K562 (cell line): ENCODE results near the gene GRIK1. TPM values are rescaled to one million over a fixed set of nuclear protein-coding genes. Genes with fewer than 3 reads are reported as not detected.

Experiments
- ATAC-seq: fragments of 200-7000 bp; cut with Tn5 transposase; 3 replicates; pipeline ENCODE4 v1.9.1; 2020; ENCODE audit warnings: moderate library complexity
- BruUV-seq: library from RNA; stranded (reverse); fragments of 400-500 nt; replicated peaks from 2 replicates; lab custom pipeline; 2021; lab: Mats Ljungman, UMichigan
- CTCF ChIA-PET: fragments of 300-600 bp; formaldehyde crosslinking; extraction: SDS; loops from one replicate; lab custom pipeline; 2021; ENCODE audit warnings: low intra/inter-chr PET ratio; lab: Yijun Ruan, JAX
- POLR2A ChIA-PET: fragments of 300-600, 350-650 bp; sonication (Branson Sonifier 250); formaldehyde crosslinking; extraction: SDS; loops from one replicate; lab custom pipeline; 2021; ENCODE audit warnings: antibody characterized with exemption, inconsistent platforms; lab: Yijun Ruan, JAX
- DNase-seq, 4 experiments: peaks; one replicate each; pipeline versions ENCODE4 v3.0.0 to v3.0.0-alpha.2; 2011 to 2018; ENCODE audit warnings: low spot score in 3 of 4, mixed read lengths in 3 of 4; ENCODE audit errors: extremely low read depth in 1 of 4
- FAIRE-seq: peaks from 2 replicates; lab custom pipeline; 2011; peaks lifted over from hg19 to GRCh38; lab: Jason Lieb, UNC
- H2AFZ ChIP-seq: 2 replicates; pipeline ENCODE4 v1.6.0; 2011; ENCODE audit warnings: low read depth, low read length, control low read depth, inconsistent platforms
- H3K27ac ChIP-seq: fragments of 200-600 bp; 3 replicates; pipeline ENCODE4 v1.8.0; 2011; ENCODE audit warnings: low read depth, mild to moderate bottlenecking, control low read depth, inconsistent platforms, low read length, moderate library complexity, mixed read lengths; ENCODE audit errors: extremely low read depth
- H3K27me3 ChIP-seq, 2 experiments: fragments of 300-600 bp in 1 of 2; 2 replicates in 1 of 2; 3 replicates in 1 of 2; pipeline versions ENCODE4 v1.6.0 to v1.8.0; 2011; ENCODE audit warnings: inconsistent platforms in 2 of 2, low read length in 2 of 2, mild to moderate bottlenecking in 1 of 2, mixed read lengths in 1 of 2, moderate library complexity in 1 of 2; ENCODE audit not compliant: control insufficient read depth in 2 of 2, insufficient read depth in 2 of 2
- H3K36me3 ChIP-seq: fragments of 300-600 bp; 3 replicates; pipeline ENCODE4 v1.8.0; 2011; ENCODE audit warnings: mild to moderate bottlenecking, low read length, inconsistent platforms; ENCODE audit not compliant: control insufficient read depth, insufficient read depth
- H3K4me1 ChIP-seq, 2 experiments: fragments of 200-600 bp in 1 of 2; replicated peaks in 1 of 2; 2 replicates in 1 of 2; 3 replicates in 1 of 2; pipeline versions ENCODE4 v1.5.1 to v1.8.0; 2011; ENCODE audit warnings: inconsistent platforms in 2 of 2, low read length in 2 of 2, mild to moderate bottlenecking in 1 of 2, mixed read lengths in 1 of 2, moderate library complexity in 1 of 2; ENCODE audit not compliant: control insufficient read depth in 2 of 2, insufficient read depth in 2 of 2
- H3K4me2 ChIP-seq: 2 replicates; pipeline ENCODE4 v1.6.1; 2011; ENCODE audit warnings: low read length, control low read depth, inconsistent platforms, mixed read lengths; ENCODE audit not compliant: insufficient read depth
- H3K4me3 ChIP-seq: fragments of 200-600 bp; sonication (generic), shearing (Covaris generic); 2 replicates; pipeline ENCODE4 v1.5.1; 2016; ENCODE audit warnings: control low read depth, inconsistent platforms
- H3K79me2 ChIP-seq: fragments of 200-600 bp; 3 replicates; pipeline ENCODE4 v1.8.0; 2011; ENCODE audit warnings: low read length, inconsistent platforms; ENCODE audit not compliant: control insufficient read depth, insufficient read depth
- H3K9ac ChIP-seq, 2 experiments: 2 replicates each; pipeline versions ENCODE4 v1.6.0 to v1.6.1; 2011; ENCODE audit warnings: low read depth in 2 of 2, low read length in 2 of 2, control low read depth in 1 of 2, inconsistent platforms in 1 of 2, mild to moderate bottlenecking in 1 of 2, mixed read lengths in 1 of 2; ENCODE audit not compliant: insufficient read depth in 1 of 2
- H3K9me1 ChIP-seq: one replicate; pipeline ENCODE4 v1.6.0; 2011; ENCODE audit warnings: inconsistent platforms, mild to moderate bottlenecking, low read length, moderate library complexity; ENCODE audit not compliant: control insufficient read depth, insufficient read depth
- H3K9me3 ChIP-seq: replicated peaks from 2 replicates; pipeline ENCODE4 v1.5.1; 2011; ENCODE audit warnings: low read depth, low read length, inconsistent platforms; ENCODE audit not compliant: control insufficient read depth, insufficient read depth
- H4K20me1 ChIP-seq: replicated peaks from 2 replicates; pipeline ENCODE4 v1.6.1; 2011; ENCODE audit warnings: low read length, inconsistent platforms, mixed read lengths; ENCODE audit not compliant: control insufficient read depth, insufficient read depth
- CBFA2T3 ChIP-seq: fragments of 450-650 bp; IDR thresholded peaks from 2 replicates; pipeline ENCODE4 v1.6.1; 2017
- MTA1 ChIP-seq: fragments of 450-650 bp; IDR thresholded peaks from 2 replicates; pipeline ENCODE4 v1.6.1; 2017; ENCODE audit warnings: borderline replicate concordance
- NCOR1 ChIP-seq: fragments of 450-650 bp; IDR thresholded peaks from 2 replicates; pipeline ENCODE4 v1.6.1; 2016; ENCODE audit warnings: mild to moderate bottlenecking, moderate library complexity
- STAT5A ChIP-seq: IDR thresholded peaks from 2 replicates; pipeline ENCODE4 v1.6.1; 2012; ENCODE audit warnings: low read length, inconsistent platforms, borderline replicate concordance
- TCF3 ChIP-seq: sonication (generic); formaldehyde crosslinking; IDR thresholded peaks from 2 replicates; pipeline ENCODE4 v1.4.0; 2020; ENCODE audit warnings: mild to moderate bottlenecking, missing genetic modification reagents
- ZNF384 ChIP-seq: IDR thresholded peaks from 2 replicates; pipeline ENCODE4 v1.6.1; 2012; ENCODE audit warnings: low read depth, low read length, improper control_type of control experiment
- ZNF780A ChIP-seq: fragments of 250-450 bp; sonication (Bioruptor Pico); IDR thresholded peaks from 2 replicates; pipeline ENCODE4 v1.5.0; 2021; ENCODE audit warnings: mild to moderate bottlenecking
- WGBS: fragments of 100-300 bp; shearing (Covaris generic); methylation state at CpG from one replicate; pipeline ENCODE4 v1.1.6; 2016; ENCODE audit warnings: low coverage, mixed read lengths; ENCODE audit not compliant: insufficient coverage; ENCODE audit errors: missing lambda C conversion rate; 5-methylcytosine and 5-hydroxymethylcytosine counted together
- in situ Hi-C: fragments of 300-500 bp; cut with MboI; formaldehyde crosslinking; loops from 4 replicates; pipeline ENCODE4 v1.15.0; 2018; ENCODE audit warnings: inconsistent platforms, mixed read lengths
- intact Hi-C: fragments of 100-400 bp; cut with micrococcal nuclease; formaldehyde crosslinking; loops from 2 replicates; pipeline ENCODE4 v1.14.2; 2022
- polyA plus RNA-seq, 8 experiments: library from polyadenylated mRNA; depleted of rRNA in 4 of 8; stranded (reverse) in 5 of 8; unstranded in 3 of 8; fragments of >200 nt; fragmentation: Nextera tagmentation in 2 of 8; fragmentation: Illumina TruSeq in 1 of 8; extraction: Ambion mirVana in 2 of 8; extraction: Trizol in 1 of 8; gene quantifications; 2 replicates each; pipeline versions ENCODE4 v1.2.1 to v1.2.3, GENCODE V29; 2011 to 2014; ENCODE audit warnings: inconsistent platforms in 1 of 8, missing spikeins in 1 of 8
- total RNA-seq, 7 experiments: library from RNA; depleted of rRNA in 6 of 7; stranded (reverse); fragments of >200 nt in 6 of 7; fragmentation: Illumina TruSeq in 2 of 7; extraction: Trizol in 2 of 7; gene quantifications; 2 replicates each; pipeline versions ENCODE4 v1.2.1 to v1.2.3, GENCODE V29; 2011 to 2021; ENCODE audit warnings: low replicate concordance in 1 of 7
- TF ChIP-seq, protein P1 (sequence below), 2 experiments: IDR thresholded peaks; 2 replicates each; pipeline ENCODE4 v1.6.1; 2011; ENCODE audit warnings: borderline replicate concordance in 1 of 2, control low read depth in 1 of 2, low read depth in 1 of 2, low read length in 1 of 2, mild to moderate bottlenecking in 1 of 2, mixed read lengths in 1 of 2, moderate library complexity in 1 of 2; ENCODE audit not compliant: insufficient read depth in 1 of 2, insufficient read length in 1 of 2, poor library complexity in 1 of 2, severe bottlenecking in 1 of 2; ENCODE audit errors: extremely low read depth in 1 of 2
- TF ChIP-seq, protein P2 (sequence below): IDR thresholded peaks from 3 replicates; pipeline ENCODE4 v1.6.1; 2011; ENCODE audit warnings: borderline replicate concordance, mild to moderate bottlenecking; ENCODE audit not compliant: insufficient read length, insufficient read depth
- TF ChIP-seq, protein P3 (sequence below): fragments of 450-650 bp; IDR thresholded peaks from 2 replicates; pipeline ENCODE4 v1.6.1; 2016; ENCODE audit warnings: antibody characterized with exemption

The GRIK1 gene
- total and polyA plus RNA-seq, 9 of the 15 experiments (the other 6 are each of a cell fraction or from before 2014, with no cell fraction given), result 0.17 to 2.8 (median 0.53) TPM

DNA sequence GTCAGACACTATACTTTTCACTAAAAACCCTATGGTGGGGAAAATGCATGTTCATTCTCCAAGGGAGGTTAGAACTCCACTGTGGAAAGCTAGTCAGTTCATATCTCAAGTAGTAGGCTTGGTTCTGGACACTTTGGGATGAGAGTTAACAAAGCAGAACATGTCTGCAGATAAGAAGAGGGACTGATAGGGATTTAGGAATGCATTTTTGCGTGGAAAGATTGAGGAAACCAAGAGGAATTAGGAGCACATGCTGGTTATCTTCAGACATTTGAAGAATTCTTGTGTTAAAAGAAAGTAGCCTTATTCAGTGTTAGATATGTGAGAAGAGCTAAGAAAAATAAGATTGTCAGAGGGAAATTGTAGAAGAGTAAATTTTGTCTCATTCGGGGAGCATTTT, 1.2 kb upstream of the GRIK1 start:
- ATAC-seq (no peak), FAIRE-seq (no peak), DNase-seq (no peak)
- no peaks in the 10 kb centered on the region for H3K9me1 ChIP-seq
- TF ChIP-seq, protein P1, sequence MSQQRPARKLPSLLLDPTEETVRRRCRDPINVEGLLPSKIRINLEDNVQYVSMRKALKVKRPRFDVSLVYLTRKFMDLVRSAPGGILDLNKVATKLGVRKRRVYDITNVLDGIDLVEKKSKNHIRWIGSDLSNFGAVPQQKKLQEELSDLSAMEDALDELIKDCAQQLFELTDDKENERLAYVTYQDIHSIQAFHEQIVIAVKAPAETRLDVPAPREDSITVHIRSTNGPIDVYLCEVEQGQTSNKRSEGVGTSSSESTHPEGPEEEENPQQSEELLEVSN (IDR thresholded peaks at IDR 0.05; ENCODE audit: borderline replicate concordance in 1 of 2, extremely low read depth in 1 of 2, insufficient read depth in 1 of 2, insufficient read length in 1 of 2, low read depth in 1 of 2, low read length in 1 of 2, poor library complexity in 1 of 2, severe bottlenecking in 1 of 2), result no peak
- TF ChIP-seq TCF3 (CRISPR knock-in tag), result peak; percentile 34
- no peak for TF ChIP-seq MTA1
- no peak for TF ChIP-seq ZNF384
- TF ChIP-seq CBFA2T3, result peak; percentile 51
- no peak for TF ChIP-seq STAT5A
- no peak for TF ChIP-seq ZNF780A (CRISPR knock-in tag)
- TF ChIP-seq, protein P2, sequence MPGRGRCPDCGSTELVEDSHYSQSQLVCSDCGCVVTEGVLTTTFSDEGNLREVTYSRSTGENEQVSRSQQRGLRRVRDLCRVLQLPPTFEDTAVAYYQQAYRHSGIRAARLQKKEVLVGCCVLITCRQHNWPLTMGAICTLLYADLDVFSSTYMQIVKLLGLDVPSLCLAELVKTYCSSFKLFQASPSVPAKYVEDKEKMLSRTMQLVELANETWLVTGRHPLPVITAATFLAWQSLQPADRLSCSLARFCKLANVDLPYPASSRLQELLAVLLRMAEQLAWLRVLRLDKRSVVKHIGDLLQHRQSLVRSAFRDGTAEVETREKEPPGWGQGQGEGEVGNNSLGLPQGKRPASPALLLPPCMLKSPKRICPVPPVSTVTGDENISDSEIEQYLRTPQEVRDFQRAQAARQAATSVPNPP, result no peak
- TF ChIP-seq NCOR1, result 0 out of 2 replicates have a peak, but pooled peaks have one; percentile 11
- TF ChIP-seq, protein P3, sequence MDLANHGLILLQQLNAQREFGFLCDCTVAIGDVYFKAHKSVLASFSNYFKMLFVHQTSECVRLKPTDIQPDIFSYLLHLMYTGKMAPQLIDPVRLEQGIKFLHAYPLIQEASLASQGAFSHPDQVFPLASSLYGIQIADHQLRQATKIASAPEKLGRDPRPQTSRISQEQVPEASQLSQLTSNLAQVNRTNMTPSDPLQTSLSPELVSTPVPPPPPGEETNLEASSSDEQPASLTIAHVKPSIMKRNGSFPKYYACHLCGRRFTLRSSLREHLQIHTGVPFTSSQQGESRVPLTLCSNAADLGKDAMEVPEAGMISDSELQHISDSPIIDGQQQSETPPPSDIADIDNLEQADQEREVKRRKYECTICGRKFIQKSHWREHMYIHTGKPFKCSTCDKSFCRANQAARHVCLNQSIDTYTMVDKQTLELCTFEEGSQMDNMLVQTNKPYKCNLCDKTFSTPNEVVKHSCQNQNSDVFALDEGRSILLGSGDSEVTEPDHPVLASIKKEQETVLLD, result no peak
- H3K4me3 ChIP-seq, result no peak overlapping the region
- no peaks in the 10 kb centered on the region for H3K9me3 ChIP-seq
- H3K27ac ChIP-seq, result no peak overlapping the region
- BruUV-seq, result no TSS peak
- H2AFZ ChIP-seq, result no peak overlapping the region
- H3K36me3 ChIP-seq, result no peaks in the 10 kb centered on the region
- no peaks in the 10 kb centered on the region for H3K79me2 ChIP-seq
- H3K9ac ChIP-seq, result no peak overlapping the region
- in situ Hi-C loops, result no loop called here
- H3K27me3 ChIP-seq, result peaks cover 13 to 23% of the 10 kb centered on the region in 2 experiments
- 7% methylated on average over 2 of the region's 2 CpGs for WGBS
- no peaks in the 10 kb centered on the region for H4K20me1 ChIP-seq
- ChIA-PET CTCF (no interaction called here), POLR2A (interaction anchor here (0.5 to 1.0 kb wide), 3 partner anchors 126 to 493 kb away, joined by 3 read pairs; no protein-coding TSS in a partner anchor)
- peaks cover 0 to 11% of the 10 kb centered on the region in 2 experiments; a peak in 3 of 5 replicates for H3K4me1 ChIP-seq
- intact Hi-C loops, result no loop called here
- H3K4me2 ChIP-seq, result no peak overlapping the region
